NCI-H128 (cell line): Measurements from ENCODE around the gene ASB7.

Experiments
- DNase-seq: peaks from one replicate; lab custom pipeline; 2025; ENCODE audit not compliant: unreplicated experiment; lab: John Stamatoyannopoulos, UW

Gene ASB7

DNA sequence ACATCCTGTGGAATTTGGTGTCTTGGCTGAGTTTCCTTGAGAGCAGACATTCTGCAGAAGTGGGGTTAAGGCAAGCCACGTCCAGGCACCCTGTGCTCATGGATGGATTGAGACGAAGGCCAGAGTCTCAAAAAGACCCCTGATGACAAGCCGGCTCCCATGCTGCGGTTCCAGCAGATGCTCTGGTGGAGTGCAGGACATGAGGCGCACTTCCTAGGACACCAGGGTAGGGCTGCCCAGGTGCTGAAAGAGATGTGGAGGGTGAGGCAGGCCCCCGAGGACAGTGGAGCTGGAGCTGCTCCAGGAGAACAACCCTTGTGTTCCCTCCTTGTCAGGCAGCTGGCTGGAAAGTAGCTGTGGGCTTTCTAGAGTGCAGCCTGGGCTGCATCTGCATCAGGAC is 81.0 kb downstream of the ASB7 start:
- DNase-seq = no peak

DNA sequence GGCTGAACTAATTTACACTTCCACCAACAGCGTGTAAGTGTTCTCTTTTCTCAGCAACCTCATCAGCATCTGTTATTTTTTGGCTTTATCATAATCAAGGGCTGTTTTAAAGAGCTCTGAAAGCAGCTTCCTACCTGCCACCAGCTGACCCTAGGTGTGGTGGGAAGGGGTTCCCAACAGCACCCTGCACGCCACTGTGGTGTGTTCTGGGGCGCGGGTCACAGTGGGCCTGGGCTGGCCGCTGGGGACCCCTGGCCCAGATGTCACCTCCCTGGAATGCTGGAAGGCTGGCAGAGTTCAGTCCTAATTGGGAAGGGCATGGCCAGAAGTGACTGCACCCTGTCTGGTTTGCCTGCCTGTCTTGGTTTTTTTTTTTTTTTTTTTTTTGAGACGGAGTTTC is 82.2 kb downstream of the ASB7 start:
- DNase-seq = no peak

DNA sequence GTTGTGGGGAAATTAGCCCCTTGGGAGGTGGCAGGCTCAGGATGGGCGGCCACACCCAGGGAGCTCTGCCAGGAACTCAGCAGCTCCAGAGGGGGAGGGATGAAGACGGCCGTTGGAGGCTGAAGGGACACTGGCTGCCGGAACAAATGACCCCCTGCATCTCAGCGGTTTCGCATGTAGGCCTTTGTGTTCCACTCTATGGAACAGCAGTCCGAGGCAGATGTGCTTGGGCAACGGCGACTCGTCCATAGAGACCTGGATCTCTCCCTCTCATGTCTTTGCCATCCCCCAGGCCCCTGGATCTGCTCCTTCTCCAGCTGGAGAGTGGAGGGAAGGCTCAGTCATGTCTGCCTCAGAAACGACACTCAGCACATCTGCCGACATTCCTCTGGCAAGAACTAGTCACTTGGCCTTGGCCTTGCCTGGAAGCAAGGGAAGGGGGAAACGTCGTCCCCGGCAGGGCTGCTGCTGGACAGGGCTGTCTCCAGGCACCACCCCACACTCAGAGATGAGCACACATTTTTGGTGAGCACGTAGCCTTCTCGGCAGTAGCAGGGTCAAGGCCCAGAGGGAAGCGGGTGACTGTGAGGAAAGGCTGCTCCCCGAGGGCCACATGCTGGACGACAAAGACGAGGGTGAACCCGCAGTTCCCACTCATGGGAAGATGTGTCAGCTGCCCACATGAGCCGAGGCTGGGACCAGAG is 83.8 kb downstream of the ASB7 start:
- DNase-seq = no peak

DNA sequence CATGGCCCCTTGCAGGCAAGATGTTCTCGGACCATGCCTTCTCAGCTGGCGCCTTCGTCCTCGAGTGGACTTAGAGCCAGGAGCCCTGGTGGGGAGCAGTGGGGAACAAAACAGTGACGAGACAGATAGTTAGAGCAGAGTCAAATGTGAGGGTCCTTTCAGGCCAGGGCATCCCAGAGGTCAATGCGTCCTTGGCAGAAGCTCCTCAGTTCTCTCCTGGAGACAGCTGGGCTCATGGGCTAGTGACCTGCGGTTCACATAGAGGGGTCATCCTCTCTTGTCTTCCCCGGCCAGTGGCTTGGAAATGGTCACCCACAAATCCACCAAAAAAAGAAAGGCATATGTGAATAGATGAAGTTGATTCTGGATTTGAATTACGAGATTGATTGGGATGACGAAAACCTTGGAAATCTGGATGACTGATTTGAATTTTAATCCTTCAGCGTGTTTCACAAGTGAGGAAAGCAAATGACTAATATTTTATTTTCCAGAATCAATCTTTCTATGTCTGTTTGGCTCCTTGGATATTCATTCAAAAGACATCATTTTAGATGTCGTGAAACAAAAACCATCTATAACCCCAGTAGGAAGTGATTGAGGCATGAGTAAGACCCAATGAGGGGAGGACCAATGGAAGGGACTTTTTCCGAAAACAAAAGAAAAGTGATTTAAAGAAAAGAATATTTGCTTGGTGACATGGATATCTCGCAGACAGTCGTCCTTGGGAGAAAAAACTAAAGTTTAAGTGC is 84.5 kb downstream of the ASB7 start:
- no peak for DNase-seq

DNA sequence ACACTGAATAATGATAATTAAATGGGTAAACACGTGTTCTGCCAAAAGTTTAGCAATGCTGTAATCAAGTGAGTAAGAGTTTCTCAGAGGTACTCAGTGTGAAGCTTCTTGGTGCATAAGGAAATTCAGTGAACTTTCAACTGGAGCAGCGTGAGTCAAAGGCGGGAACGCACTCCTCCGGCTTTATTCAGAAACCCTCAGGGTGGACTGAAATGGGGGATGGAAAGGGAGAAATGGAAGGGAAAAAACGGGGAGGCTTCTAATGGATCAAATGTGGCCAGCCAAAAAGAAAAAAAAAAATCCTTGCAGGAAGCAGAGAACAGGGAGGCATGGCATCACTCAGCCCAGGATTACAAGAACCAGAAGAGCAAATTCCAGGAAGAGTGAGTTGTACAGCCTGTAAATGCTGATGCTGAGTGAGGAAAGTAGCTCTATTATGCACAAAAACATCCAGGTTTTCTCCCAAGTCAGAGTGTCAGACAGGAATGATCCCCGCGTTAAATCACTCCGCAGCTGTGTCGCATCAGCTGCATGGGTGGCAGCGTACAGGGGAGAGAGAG is 85.3 kb downstream of the ASB7 start:
- DNase-seq = no peak

DNA sequence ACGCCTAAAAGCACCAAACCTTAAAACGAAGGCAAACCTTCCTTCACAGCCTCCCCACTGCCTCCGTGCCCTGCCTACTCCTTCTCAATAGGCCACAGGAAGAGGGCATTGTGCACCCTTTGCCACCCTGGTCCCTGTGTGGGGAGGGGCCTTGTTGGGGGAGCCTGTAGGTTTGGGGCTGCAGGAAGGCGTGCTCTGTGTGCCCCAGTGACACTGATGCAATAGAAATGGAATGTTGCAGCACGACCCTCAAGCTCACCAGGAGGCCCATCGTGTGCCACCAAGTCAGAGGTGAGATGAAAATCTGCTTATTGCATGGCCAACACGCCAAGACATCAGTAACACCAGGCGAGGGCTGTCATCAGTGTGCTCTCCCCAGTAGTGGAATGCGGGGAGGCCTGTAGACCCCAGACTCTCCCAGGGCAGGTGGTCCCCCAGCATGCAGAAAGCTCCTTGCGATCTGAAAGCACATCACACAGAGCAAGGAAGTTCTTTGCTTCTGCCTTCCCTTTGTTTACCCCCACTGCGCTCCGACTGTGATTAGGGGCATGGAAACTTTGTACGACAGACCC is 86.2 kb downstream of the ASB7 start:
- no peak for DNase-seq

DNA sequence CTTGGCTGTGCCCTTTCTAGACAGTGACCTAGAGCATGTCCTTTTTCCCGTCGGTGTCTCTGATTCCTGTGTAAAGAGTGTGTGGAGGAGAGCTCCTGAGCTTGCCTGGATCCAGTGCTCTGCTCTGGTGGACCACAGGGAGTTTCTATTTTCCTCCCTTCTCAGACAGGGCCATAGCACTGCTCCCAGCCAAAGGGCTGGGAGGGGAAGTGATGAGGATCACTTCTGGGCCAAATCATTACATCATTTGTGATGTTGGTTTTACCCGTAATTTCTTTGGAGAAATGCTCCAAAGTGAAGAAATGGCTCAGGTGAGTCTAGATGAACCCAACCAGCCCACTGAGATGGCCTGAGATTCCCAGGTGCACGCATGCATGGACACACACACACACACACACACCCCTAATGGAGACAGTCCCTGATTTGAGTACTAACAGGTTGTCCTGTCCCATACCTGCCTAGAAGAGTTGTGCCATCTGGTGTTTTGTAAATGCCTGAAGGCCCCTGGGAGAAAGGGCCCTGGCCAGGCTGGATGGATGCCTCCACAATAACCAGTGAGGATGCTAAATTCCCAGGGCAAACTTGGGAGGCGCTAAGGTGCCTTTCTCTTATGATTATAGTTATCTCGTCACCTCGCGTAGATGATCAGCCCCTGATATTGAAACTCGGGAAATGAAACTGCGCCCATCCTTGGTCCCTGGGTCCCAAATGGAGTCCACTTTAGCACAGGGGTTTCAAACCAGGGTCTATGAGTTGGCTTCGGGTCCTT is 86.9 kb downstream of the ASB7 start:
- DNase-seq = no peak

DNA sequence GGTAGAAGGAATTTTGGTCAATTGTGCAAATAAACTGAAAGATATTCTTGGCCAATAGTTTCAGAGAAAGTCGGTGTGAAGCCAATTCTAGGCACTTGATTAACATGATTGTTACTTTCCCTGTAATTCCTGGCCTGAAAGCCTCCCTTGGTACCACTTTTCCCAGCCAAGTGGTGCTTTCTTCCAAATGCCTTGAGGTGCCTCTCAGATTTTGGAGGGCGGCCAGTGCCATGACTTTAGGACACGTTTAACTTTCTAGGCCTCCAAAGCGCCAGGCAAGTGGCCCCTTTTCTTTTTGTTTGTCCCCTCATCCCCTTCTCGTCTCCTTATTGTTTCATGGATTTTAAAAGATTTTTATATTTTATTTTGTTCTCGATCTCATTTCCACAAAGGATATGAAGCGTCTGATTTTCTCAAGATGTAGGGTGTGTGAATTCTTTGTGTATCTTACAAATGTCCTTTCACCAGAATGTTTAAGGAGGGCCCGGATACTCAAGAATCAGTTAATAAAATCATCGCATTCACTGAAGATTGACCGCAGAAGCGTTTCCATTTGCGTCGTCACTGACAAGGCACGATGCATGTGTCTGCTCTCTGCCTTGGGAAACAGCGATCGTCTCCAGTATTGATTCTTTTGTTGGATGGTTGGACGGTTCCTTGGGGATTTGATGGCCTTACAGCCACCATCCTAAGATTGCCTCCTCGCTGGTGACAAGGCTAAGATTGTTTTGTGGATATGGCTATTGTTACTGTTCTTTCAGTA is 87.8 kb downstream of the ASB7 start:
- DNase-seq = no peak

DNA sequence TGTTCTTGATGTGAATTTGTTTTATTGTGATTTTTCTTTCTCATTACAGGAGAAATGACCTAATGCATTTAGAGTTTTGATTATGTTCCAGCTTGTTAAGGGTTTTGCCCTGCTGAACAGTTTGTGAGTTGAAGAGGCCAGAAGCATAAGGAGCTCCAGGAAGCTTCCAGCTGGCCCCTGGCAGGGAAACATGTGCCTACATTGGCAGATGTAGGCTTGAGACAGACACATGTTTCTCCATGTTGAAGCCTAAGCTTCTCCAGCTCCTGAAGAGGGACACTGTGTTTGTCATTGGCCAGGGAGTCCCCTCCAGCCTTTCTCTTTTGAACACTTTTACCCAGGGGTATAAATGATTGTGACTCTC is 88.4 kb downstream of the ASB7 start:
- no peak for DNase-seq

DNA sequence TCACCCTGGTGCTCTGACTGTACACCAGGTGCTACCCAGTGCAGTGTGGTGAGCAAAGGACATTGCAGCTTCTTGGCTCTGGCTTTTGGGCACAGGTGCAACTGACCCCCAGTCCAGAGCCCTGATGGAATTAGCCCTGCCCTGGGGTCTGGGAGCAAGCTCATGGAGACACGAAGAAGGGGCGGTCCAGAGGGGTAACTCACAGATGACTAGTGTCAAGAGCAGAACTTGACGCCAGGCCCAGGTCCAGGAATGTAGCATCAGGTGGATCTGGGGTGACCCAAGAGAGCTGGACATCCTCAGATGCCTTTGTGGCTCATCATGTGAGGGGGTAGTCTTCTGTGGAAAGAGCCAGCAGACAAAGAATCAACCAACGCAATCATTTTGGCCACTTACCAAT is 88.9 kb downstream of the ASB7 start:
- DNase-seq = no peak

DNA sequence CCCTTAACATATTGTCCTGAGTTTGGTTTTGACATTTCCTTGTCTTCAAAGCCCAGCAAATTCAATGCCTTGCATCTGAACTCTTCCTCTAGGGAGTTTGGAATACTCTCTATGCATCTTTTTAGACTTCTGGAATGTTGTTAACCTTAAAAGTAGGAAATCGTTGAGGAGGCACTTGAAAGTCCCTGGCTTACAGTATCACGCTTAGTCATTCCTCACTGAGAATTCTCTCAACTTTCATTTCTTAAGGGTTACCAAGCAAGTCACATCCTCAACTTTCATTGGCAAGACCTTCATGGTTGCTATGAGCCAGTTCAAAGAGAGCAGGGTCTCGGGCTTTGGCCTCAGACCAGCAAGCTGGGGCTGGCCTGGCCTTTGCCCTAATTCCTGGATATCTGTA is 89.9 kb downstream of the ASB7 start:
- DNase-seq = no peak

DNA sequence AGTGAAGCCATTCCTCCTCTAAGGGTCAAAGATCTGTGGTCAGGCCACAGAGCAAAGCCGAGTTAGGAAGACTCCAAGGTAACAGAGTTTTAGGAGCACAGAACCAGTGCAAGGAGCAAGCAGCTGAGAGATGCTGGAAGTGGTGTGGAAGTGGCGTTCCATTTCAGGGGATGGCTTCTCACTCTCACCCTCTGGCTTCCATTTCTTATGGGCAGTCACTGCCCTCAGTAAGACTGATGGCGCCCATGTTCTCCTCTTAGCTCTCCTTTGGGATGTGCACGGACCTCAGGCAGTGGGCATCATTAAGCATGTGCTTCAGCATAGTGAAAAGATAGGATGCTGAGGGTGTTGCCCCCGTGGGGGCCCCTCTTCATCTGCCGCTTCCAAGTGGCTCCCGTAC is 90.3 kb downstream of the ASB7 start:
- DNase-seq = no peak

DNA sequence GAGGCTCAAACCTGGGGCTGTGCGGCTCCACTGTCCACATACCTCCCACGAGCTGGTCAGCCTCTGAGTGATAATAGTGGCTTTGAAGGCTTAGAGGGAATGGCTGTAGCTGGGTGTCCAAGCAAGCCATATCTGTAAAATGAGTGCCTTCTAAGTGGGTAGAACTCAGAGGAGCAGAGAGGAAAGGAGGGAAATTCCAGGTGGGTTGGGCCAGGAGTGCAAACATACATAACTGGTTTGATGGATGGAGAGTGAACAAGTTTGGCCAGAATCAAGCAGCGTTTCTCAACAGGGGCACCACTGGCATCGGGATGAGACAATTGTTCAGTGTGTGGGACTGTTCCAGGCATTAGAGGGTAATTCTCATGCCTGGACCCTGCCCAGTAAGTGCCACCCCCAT is 91.1 kb downstream of the ASB7 start:
- DNase-seq = no peak

DNA sequence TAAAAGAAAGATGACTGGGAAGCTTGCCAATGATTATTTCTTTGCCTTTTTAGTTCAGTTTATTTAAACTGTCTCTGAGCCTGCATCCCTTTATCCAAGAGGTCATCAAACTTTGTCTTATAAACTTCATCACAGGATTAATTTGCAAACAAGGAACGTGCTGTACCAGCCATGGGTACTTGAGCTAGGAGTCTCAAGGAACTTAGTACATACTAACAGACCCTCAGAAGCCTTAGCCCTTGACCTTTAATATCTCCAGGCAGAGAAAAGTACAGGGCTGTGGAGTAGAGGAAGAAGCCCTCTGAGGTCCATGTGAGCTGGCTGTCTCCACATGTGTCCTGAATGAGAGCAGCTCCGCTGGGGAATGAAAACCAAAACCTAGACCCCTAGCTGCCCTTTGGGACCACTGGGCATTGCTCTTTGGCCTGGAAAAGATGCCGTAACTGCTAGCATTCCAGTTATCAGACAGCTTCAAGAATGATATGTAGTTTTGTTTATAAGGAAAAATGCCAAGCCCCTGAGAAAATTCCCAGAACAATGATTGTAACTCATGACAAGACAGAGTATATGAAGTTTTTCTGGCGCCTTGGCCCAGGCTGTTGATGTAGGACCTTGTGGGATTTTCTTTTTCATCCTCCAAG is 92.1 kb downstream of the ASB7 start:
- no peak for DNase-seq

DNA sequence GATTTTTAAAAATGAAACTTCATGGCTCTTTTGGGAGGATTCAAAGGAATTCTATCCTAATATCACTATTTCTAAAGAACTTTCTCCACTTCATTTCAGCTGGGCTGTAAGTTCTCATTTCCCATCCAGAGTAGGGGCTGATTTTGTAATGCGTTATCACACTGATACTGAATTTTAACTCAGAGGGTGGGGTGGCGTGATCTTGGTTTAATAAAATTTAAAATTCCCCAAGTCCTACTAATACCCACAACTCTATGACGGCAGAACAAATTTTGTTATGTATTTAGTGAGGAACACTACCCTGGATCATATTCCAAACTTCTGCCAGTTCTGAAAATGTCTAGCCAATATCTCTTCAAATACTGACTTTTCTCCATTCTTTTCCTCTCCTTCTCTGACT is 92.7 kb downstream of the ASB7 start:
- DNase-seq = no peak

DNA sequence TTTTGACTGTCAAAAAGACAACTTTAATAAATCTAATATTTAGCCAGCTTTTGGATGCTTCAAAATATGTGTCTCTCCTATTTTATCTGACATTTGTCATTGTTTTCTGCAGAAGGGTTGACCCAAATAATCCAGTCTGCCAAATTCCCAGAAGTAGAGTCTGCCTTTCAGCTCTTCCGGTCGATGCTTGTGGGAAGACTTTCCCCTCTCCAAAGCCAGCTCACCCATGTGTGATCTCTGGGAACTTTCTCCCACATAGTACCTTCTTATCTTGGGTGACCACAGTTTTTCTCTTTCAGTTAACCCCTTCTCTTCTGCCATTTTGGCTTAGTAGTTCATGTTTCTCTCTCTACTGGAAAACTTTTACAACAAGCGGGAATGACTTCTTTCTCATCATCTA is 94.1 kb downstream of the ASB7 start:
- DNase-seq = no peak
